Umbilical cord (tissue), 2 donors: ENCODE measurements around the gene ATP9B. TPM values are rescaled to one million over a fixed set of nuclear protein-coding genes. Genes with fewer than 3 reads are reported as not detected.
"Not testable (repeated sequence)": the region's sequence is repeated elsewhere in the genome, so short reads cannot be mapped to it uniquely, and the experiment has no call there.

Source experiments
- DNase-seq: peaks from one replicate; pipeline ENCODE4 v3.0.0-alpha.2; 2015; ENCODE audit warnings: low spot score
- total RNA-seq: library from RNA; depleted of rRNA; stranded (reverse); fragments of >200 nt; gene quantifications from one replicate; pipeline ENCODE4 v1.2.3, GENCODE V29; 2014; ENCODE audit warnings: low replicate concordance; ENCODE audit not compliant: insufficient read depth

ATP9B gene
- total RNA-seq, 1 donor from 2014 or later: 48.4 TPM

GRCh38 chr18:79355433-79356335 is 286.5 kb downstream of the ATP9B start:
- no peak for DNase-seq

- DNase-seq: no peak
Measured at GRCh38 chr18:79356435-79356834, 287.2 kb downstream of the ATP9B start.

DNA sequence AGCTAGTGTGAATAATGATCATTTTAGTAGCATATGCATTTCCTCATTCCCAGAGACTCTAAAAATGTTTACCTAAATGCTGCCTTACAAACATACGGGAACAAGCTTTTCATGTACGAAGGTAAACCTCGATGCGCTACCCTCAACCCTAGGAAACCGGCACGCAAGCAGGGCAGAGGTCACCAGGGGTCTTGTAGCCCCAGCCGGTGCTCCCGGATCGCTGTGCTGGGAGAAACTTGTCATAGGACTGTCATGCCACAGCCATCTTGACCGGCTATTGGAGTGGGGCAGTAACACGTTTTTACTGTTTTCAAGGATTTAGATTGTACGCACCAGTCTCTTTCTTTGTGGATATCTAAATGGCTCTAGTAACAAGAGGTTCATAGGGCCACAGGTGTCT is 291.7 kb downstream of the ATP9B start:
- no peak for DNase-seq

- DNase-seq: no peak
Measured at GRCh38 chr18:79361766-79362522, 292.8 kb downstream of the ATP9B start.

- DNase-seq: no peak
Measured at GRCh38 chr18:79365701-79366100, 296.5 kb downstream of the ATP9B start.

GRCh38 chr18:79366177-79367094 is 297.2 kb downstream of the ATP9B start:
- no peak for DNase-seq

- DNase-seq: no peak
Measured at GRCh38 chr18:79367480-79367879, 298.3 kb downstream of the ATP9B start.

GRCh38 chr18:79367989-79368388 is 298.8 kb downstream of the ATP9B start:
- no peak for DNase-seq

DNA sequence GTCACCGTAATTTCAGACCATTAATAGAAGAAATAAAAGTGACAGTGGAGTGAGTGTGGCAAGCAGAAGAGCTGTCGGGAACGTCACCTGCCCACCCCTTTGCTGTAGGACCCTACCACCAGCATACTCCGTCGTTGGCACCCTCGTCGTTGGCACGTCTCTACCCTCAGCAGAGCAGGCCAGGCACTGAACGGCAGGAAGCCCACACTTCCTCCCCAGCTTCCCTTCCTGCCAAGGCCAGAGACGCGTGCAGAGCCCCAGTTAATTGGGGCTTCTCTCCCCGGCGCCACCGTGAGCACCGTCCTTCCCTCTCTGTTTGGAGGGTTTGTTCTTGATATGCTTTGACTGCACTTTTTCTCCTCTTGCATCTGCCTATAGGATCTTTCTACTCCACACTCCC is 299.5 kb downstream of the ATP9B start:
- no peak for DNase-seq

GRCh38 chr18:79371561-79372121 is 302.4 kb downstream of the ATP9B start:
- DNase-seq: peak; percentile 28

- no peak for DNase-seq
Measured at GRCh38 chr18:79372461-79372860, 303.3 kb downstream of the ATP9B start.

GRCh38 chr18:79372991-79373390 is 303.8 kb downstream of the ATP9B start:
- no peak for DNase-seq

DNA sequence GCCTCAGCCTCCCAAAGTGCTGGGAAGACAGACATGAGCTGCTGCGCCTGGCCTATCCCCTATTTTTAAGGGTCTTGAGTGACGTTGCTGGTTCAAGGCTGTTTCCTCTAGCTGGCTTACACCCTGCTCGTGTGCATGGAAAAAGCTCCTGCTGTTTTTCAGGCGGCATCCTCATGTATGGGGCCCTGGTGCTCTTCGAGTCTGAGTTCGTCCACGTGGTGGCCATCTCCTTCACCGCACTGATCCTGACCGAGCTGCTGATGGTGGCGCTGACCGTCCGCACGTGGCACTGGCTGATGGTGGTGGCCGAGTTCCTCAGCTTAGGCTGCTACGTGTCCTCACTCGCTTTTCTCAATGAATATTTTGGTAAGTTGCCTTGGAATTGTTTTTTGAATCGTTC is 304.5 kb downstream of the ATP9B start:
- no peak for DNase-seq

- no peak for DNase-seq
Measured at GRCh38 chr18:79374408-79375171, 305.4 kb downstream of the ATP9B start.

GRCh38 chr18:79375441-79376154 is 306.4 kb downstream of the ATP9B start:
- DNase-seq: no peak

GRCh38 chr18:79376661-79377060 is 307.5 kb downstream of the ATP9B start:
- DNase-seq: not testable (repeated sequence)

GRCh38 chr18:79377187-79377891 is 308.1 kb downstream of the ATP9B start:
- DNase-seq: no peak

DNA sequence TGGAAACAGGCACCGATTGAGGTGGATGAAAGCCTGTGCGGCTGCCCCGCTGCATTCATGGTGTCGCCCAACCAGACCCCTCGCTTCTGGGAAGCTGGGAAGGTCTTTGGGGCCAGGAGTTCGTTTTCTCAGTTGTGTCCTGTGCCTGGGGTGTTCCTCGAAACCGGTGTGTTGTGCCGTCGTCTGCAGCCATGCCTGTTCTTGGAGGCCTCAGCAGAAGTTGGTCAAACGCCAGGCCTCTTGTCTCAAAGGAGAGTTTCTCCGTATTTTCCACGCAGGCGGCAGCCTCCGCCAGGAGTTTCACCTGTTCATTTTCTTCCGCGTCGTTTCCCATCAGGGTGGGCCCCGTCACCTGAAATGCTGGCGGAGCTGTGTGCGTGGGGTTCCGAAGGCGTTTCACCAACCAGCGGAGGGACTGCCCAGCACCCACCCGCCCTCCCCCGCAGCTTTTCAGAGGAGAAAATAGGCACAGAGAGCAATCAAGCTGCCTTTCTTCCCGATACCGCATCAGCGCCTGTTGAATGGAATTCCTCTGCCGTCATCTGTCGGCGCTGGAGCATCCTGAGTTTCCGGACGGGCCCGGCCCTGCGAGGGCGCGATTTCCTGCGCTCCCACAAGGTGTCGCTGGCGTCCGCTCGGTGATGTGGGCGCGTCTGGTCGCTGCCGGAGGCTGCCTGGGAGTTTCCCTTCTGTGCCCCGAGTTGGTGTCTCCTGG is 309.5 kb downstream of the ATP9B start:
- peak; percentile 68 for DNase-seq
